GM19395 (cell line): ENCODE results near the gene FOXK1.

Source experiments
- ATAC-seq: cut with Tn5 transposase; IDR thresholded peaks from one replicate; pipeline ENCODE4 v1.9.1; 2021; ENCODE audit warnings: mild to moderate bottlenecking, moderate library complexity; ENCODE audit not compliant: unreplicated experiment

Gene FOXK1

GRCh38 chr7:4815609-4816418, 133.7 kb downstream of the FOXK1 start:
- no peak for ATAC-seq

- no peak for ATAC-seq
These were observed 134.5 kb downstream of the FOXK1 start for GRCh38 chr7:4816419-4817080.

- no peak for ATAC-seq
These were observed 135.2 kb downstream of the FOXK1 start for GRCh38 chr7:4817178-4817901.

- ATAC-seq = no peak
These were observed 136.1 kb downstream of the FOXK1 start for GRCh38 chr7:4818000-4818794.

GRCh38 chr7:4819560-4820404, 137.7 kb downstream of the FOXK1 start:
- no peak for ATAC-seq

- ATAC-seq = no peak
These were observed 138.4 kb downstream of the FOXK1 start for GRCh38 chr7:4820405-4820966.
